H1 (cell line): Measurements from ENCODE around the gene DCTN2. TPM values are rescaled to one million over a fixed set of nuclear protein-coding genes. Genes with fewer than 3 reads are reported as not detected.

Experiments used
- ATF3 ChIP-seq: IDR thresholded peaks from 2 replicates; pipeline ENCODE4 v1.6.1; 2011; ENCODE audit warnings: low read depth, mild to moderate bottlenecking, low read length; ENCODE audit not compliant: insufficient read depth
- CHD7 ChIP-seq: fragments of 300-600 bp; sonication (generic); IDR thresholded peaks from 2 replicates; pipeline ENCODE4 v1.7.1; 2012; ENCODE audit warnings: low read length, moderate library complexity, mild to moderate bottlenecking, inconsistent platforms; ENCODE audit not compliant: insufficient replicate concordance
- CTCF ChIP-seq, 3 experiments: IDR thresholded peaks; 1 replicate in 2 of 3; 2 replicates in 1 of 3; pipeline versions ENCODE4 v1.5.1 to v1.6.1; 2011; ENCODE audit warnings: low read length in 3 of 3, mild to moderate bottlenecking in 3 of 3, inconsistent platforms in 2 of 3, low read depth in 1 of 3, moderate library complexity in 1 of 3; ENCODE audit not compliant: insufficient read depth in 1 of 3; ENCODE audit errors: control extremely low read depth in 1 of 3
- SP2 ChIP-seq: IDR thresholded peaks from 2 replicates; pipeline ENCODE4 v1.6.1; 2012; ENCODE audit warnings: mild to moderate bottlenecking, low read length, inconsistent platforms
- USF2 ChIP-seq: IDR thresholded peaks from 2 replicates; pipeline ENCODE4 v1.6.1; 2011; ENCODE audit warnings: low read length, improper control_type of control experiment
- polyA plus RNA-seq, 7 experiments: library from polyadenylated mRNA; depleted of rRNA in 3 of 7; stranded (reverse) in 5 of 7; unstranded in 2 of 7; fragments of >200 nt in 5 of 7; fragments of 200-250 nt in 2 of 7; gene quantifications; 1 replicate in 5 of 7; 2 replicates in 1 of 7; 4 replicates in 1 of 7; pipeline versions ENCODE4 v1.2.1 to v1.2.3, GENCODE V29; 2011 to 2013; ENCODE audit warnings: missing spikeins in 2 of 7, mixed read lengths in 2 of 7
- total RNA-seq: library from RNA; stranded (reverse); fragmentation: NEBNext Ultra II Directional; extraction: Animal tissue kit (Norgen Biotek cat#: 25700); gene quantifications from 2 replicates; pipeline ENCODE4 v1.2.1, GENCODE V29; 2021

DCTN2 gene
- total and polyA plus RNA-seq, 2 of the 8 experiments (the other 6 are each of a cell fraction or from before 2014, with no cell fraction given) = 90.3 to 91.9 TPM

GRCh38 chr12:57512665-57513064 lies 34.3 kb downstream of the DCTN2 start (continued):
- TF ChIP-seq CHD7 (no peak), ATF3 (no peak), CTCF (IDR thresholded peaks at IDR 0.05; ENCODE audit: control extremely low read depth in 1 of 3, insufficient read depth in 1 of 3, low read depth in 1 of 3, low read length in 3 of 3) (no peak), USF2 (no peak), SP2 (no peak)
